Heart left ventricle (tissue), 13 donors: ENCODE results near the gene APOBEC2.

Experiments used
- POLR2A ChIP-seq, 2 donors: fragments of 450-650 bp; IDR thresholded peaks; one replicate each; pipeline ENCODE4 v1.6.1; 2017; ENCODE audit warnings: antibody characterized with exemption in 2 of 2, mild to moderate bottlenecking in 2 of 2, moderate library complexity in 2 of 2
- TF ChIP-seq, protein P1 (sequence below), 12 donors: fragments of 200-600 bp; sonication (generic) in 4 of 12; IDR thresholded peaks; one replicate each; pipeline versions ENCODE4 v1.5.0 to v1.8.0; 2018 to 2022; ENCODE audit warnings: antibody characterized with exemption in 12 of 12, mild to moderate bottlenecking in 5 of 12
- donor health status: ischemic (EF 13 %, LVEDD 7.1; RV severe dilation, severe dysfunction).
- donor health status: DM: no; HTN: yes; CAD: no.
- donor health status: DM: no; HTN: no; CAD: no.
- donor health status: ischemic (EF 25% LVEDD 6.9; RV normal size, moderate dysfunction).
- donor health status: ischemic (EF 25% LVEDD 5.7; RV mildly dilated, moderate dysfunction).
- donor health status: ischemic (EF 35%, LVEDD 5.7; RV mildly dilated, moderate dysfunction).
- donor health status: nonischemic (EF 11% LVEDD 7.7; RV severe dilation, severe dysfunction).
- donor health status: DM: yes; HTN: yes; CAD: no.
- donor health status: PGD.
- donor health status: ischemic (EF 29% LVEDD 5.4; RV normal size, mild dysfunction).
- donor health status: nonischemic (EF 23%, LVEDD 6.1; RV moderate dilation, normal function).

GRCh38 chr6:41042226-41043055 is 10.6 kb upstream of the APOBEC2 start, which contains the start of gene TSPO2:
- TF ChIP-seq, protein P1, sequence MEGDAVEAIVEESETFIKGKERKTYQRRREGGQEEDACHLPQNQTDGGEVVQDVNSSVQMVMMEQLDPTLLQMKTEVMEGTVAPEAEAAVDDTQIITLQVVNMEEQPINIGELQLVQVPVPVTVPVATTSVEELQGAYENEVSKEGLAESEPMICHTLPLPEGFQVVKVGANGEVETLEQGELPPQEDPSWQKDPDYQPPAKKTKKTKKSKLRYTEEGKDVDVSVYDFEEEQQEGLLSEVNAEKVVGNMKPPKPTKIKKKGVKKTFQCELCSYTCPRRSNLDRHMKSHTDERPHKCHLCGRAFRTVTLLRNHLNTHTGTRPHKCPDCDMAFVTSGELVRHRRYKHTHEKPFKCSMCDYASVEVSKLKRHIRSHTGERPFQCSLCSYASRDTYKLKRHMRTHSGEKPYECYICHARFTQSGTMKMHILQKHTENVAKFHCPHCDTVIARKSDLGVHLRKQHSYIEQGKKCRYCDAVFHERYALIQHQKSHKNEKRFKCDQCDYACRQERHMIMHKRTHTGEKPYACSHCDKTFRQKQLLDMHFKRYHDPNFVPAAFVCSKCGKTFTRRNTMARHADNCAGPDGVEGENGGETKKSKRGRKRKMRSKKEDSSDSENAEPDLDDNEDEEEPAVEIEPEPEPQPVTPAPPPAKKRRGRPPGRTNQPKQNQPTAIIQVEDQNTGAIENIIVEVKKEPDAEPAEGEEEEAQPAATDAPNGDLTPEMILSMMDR (IDR thresholded peaks at IDR 0.05): no peak
- no peak for TF ChIP-seq POLR2A (IDR thresholded peaks at IDR 0.05)
